H1 (cell line): ENCODE measurements around the gene CALD1. TPM values are rescaled to one million over a fixed set of nuclear protein-coding genes. Genes with fewer than 3 reads are reported as not detected.

Experiments
- KDM5A ChIP-seq: fragments of 200-600 bp; IDR thresholded peaks from 2 replicates; pipeline ENCODE4 v1.7.1; 2012; ENCODE audit warnings: mild to moderate bottlenecking, low read length, inconsistent platforms, mixed read lengths
- POLR2A ChIP-seq, 2 experiments: IDR thresholded peaks; 1 replicate in 1 of 2; 2 replicates in 1 of 2; pipeline ENCODE4 v1.6.1; 2011; ENCODE audit warnings: low read depth in 2 of 2, low read length in 2 of 2, mild to moderate bottlenecking in 2 of 2; ENCODE audit errors: control extremely low read depth in 1 of 2
- POU5F1 ChIP-seq: IDR thresholded peaks from 2 replicates; pipeline ENCODE4 v1.6.1; 2011; ENCODE audit warnings: low read depth, mild to moderate bottlenecking, low read length, moderate library complexity
- polyA plus RNA-seq, 7 experiments: library from polyadenylated mRNA; depleted of rRNA in 3 of 7; stranded (reverse) in 5 of 7; unstranded in 2 of 7; fragments of >200 nt in 5 of 7; fragments of 200-250 nt in 2 of 7; gene quantifications; 1 replicate in 5 of 7; 2 replicates in 1 of 7; 4 replicates in 1 of 7; pipeline versions ENCODE4 v1.2.1 to v1.2.3, GENCODE V29; 2011 to 2013; ENCODE audit warnings: missing spikeins in 2 of 7, mixed read lengths in 2 of 7
- total RNA-seq: library from RNA; stranded (reverse); fragmentation: NEBNext Ultra II Directional; extraction: Animal tissue kit (Norgen Biotek cat#: 25700); gene quantifications from 2 replicates; pipeline ENCODE4 v1.2.1, GENCODE V29; 2021
- TF ChIP-seq, protein P1 (sequence below): IDR thresholded peaks from 2 replicates; pipeline ENCODE4 v1.6.1; 2012; ENCODE audit warnings: low read length, inconsistent platforms

The CALD1 gene
- total and polyA plus RNA-seq, 2 of the 8 experiments (the other 6 are each of a cell fraction or from before 2014, with no cell fraction given), result 34.3 to 177 TPM

DNA sequence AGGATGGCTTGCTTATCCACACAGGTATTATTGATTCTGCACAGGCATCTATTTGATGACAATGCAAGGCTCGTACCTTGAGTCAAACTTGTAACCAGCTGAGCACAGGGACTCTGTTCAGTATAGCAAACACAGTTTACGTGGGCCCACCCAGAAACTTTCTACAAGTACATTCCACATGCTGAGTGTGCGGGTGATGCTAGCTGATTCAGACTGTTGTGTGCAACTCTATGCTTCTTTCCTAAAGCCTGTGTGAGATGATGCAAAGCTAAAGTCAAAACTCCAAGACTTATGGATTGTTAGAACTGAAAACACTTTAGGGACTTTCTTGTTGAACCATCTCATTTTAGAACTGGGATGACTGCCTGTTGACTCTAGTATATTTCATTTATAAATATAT, 21.5 kb upstream of the CALD1 start (continued):
- TF ChIP-seq KDM5A (no peak), POU5F1 (no peak), POLR2A (IDR thresholded peaks at IDR 0.05; ENCODE audit: control extremely low read depth in 1 of 2, low read depth in 2 of 2, low read length in 2 of 2) (no peak)
- TF ChIP-seq, protein P1, sequence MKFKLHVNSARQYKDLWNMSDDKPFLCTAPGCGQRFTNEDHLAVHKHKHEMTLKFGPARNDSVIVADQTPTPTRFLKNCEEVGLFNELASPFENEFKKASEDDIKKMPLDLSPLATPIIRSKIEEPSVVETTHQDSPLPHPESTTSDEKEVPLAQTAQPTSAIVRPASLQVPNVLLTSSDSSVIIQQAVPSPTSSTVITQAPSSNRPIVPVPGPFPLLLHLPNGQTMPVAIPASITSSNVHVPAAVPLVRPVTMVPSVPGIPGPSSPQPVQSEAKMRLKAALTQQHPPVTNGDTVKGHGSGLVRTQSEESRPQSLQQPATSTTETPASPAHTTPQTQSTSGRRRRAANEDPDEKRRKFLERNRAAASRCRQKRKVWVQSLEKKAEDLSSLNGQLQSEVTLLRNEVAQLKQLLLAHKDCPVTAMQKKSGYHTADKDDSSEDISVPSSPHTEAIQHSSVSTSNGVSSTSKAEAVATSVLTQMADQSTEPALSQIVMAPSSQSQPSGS, result no peak
